K562 (cell line): ENCODE measurements around the gene SLC5A11. TPM values are rescaled to one million over a fixed set of nuclear protein-coding genes. Genes with fewer than 3 reads are reported as not detected.
A peak's percentile ranks its signal among the peaks of the same experiment; 100 is the strongest.

Experiments
- ATAC-seq: fragments of 200-7000 bp; cut with Tn5 transposase; 3 replicates; pipeline ENCODE4 v1.9.1; 2020; ENCODE audit warnings: moderate library complexity
- BruUV-seq: library from RNA; stranded (reverse); fragments of 400-500 nt; replicated peaks from 2 replicates; lab custom pipeline; 2021; lab: Mats Ljungman, UMichigan
- CTCF ChIA-PET: fragments of 300-600 bp; formaldehyde crosslinking; extraction: SDS; loops from one replicate; lab custom pipeline; 2021; ENCODE audit warnings: low intra/inter-chr PET ratio; lab: Yijun Ruan, JAX
- POLR2A ChIA-PET: fragments of 300-600, 350-650 bp; sonication (Branson Sonifier 250); formaldehyde crosslinking; extraction: SDS; loops from one replicate; lab custom pipeline; 2021; ENCODE audit warnings: antibody characterized with exemption, inconsistent platforms; lab: Yijun Ruan, JAX
- DNase-seq, 4 experiments: peaks; one replicate each; pipeline versions ENCODE4 v3.0.0 to v3.0.0-alpha.2; 2011 to 2018; ENCODE audit warnings: low spot score in 3 of 4, mixed read lengths in 3 of 4; ENCODE audit errors: extremely low read depth in 1 of 4
- FAIRE-seq: peaks from 2 replicates; lab custom pipeline; 2011; peaks lifted over from hg19 to GRCh38; lab: Jason Lieb, UNC
- H2AFZ ChIP-seq: 2 replicates; pipeline ENCODE4 v1.6.0; 2011; ENCODE audit warnings: low read depth, low read length, control low read depth, inconsistent platforms
- H3K27ac ChIP-seq: fragments of 200-600 bp; 3 replicates; pipeline ENCODE4 v1.8.0; 2011; ENCODE audit warnings: low read depth, mild to moderate bottlenecking, control low read depth, inconsistent platforms, low read length, moderate library complexity, mixed read lengths; ENCODE audit errors: extremely low read depth
- H3K27me3 ChIP-seq, 2 experiments: fragments of 300-600 bp in 1 of 2; 2 replicates in 1 of 2; 3 replicates in 1 of 2; pipeline versions ENCODE4 v1.6.0 to v1.8.0; 2011; ENCODE audit warnings: inconsistent platforms in 2 of 2, low read length in 2 of 2, mild to moderate bottlenecking in 1 of 2, mixed read lengths in 1 of 2, moderate library complexity in 1 of 2; ENCODE audit not compliant: control insufficient read depth in 2 of 2, insufficient read depth in 2 of 2
- H3K36me3 ChIP-seq: fragments of 300-600 bp; 3 replicates; pipeline ENCODE4 v1.8.0; 2011; ENCODE audit warnings: mild to moderate bottlenecking, low read length, inconsistent platforms; ENCODE audit not compliant: control insufficient read depth, insufficient read depth
- H3K4me1 ChIP-seq, 2 experiments: fragments of 200-600 bp in 1 of 2; replicated peaks in 1 of 2; 2 replicates in 1 of 2; 3 replicates in 1 of 2; pipeline versions ENCODE4 v1.5.1 to v1.8.0; 2011; ENCODE audit warnings: inconsistent platforms in 2 of 2, low read length in 2 of 2, mild to moderate bottlenecking in 1 of 2, mixed read lengths in 1 of 2, moderate library complexity in 1 of 2; ENCODE audit not compliant: control insufficient read depth in 2 of 2, insufficient read depth in 2 of 2
- H3K4me2 ChIP-seq: 2 replicates; pipeline ENCODE4 v1.6.1; 2011; ENCODE audit warnings: low read length, control low read depth, inconsistent platforms, mixed read lengths; ENCODE audit not compliant: insufficient read depth
- H3K4me3 ChIP-seq: fragments of 200-600 bp; sonication (generic), shearing (Covaris generic); 2 replicates; pipeline ENCODE4 v1.5.1; 2016; ENCODE audit warnings: control low read depth, inconsistent platforms
- H3K79me2 ChIP-seq: fragments of 200-600 bp; 3 replicates; pipeline ENCODE4 v1.8.0; 2011; ENCODE audit warnings: low read length, inconsistent platforms; ENCODE audit not compliant: control insufficient read depth, insufficient read depth
- H3K9ac ChIP-seq, 2 experiments: 2 replicates each; pipeline versions ENCODE4 v1.6.0 to v1.6.1; 2011; ENCODE audit warnings: low read depth in 2 of 2, low read length in 2 of 2, control low read depth in 1 of 2, inconsistent platforms in 1 of 2, mild to moderate bottlenecking in 1 of 2, mixed read lengths in 1 of 2; ENCODE audit not compliant: insufficient read depth in 1 of 2
- H3K9me1 ChIP-seq: one replicate; pipeline ENCODE4 v1.6.0; 2011; ENCODE audit warnings: inconsistent platforms, mild to moderate bottlenecking, low read length, moderate library complexity; ENCODE audit not compliant: control insufficient read depth, insufficient read depth
- H3K9me3 ChIP-seq: replicated peaks from 2 replicates; pipeline ENCODE4 v1.5.1; 2011; ENCODE audit warnings: low read depth, low read length, inconsistent platforms; ENCODE audit not compliant: control insufficient read depth, insufficient read depth
- H4K20me1 ChIP-seq: replicated peaks from 2 replicates; pipeline ENCODE4 v1.6.1; 2011; ENCODE audit warnings: low read length, inconsistent platforms, mixed read lengths; ENCODE audit not compliant: control insufficient read depth, insufficient read depth
- CHD4 ChIP-seq: fragments of 200-600 bp; sonication (generic); IDR thresholded peaks from 3 replicates; pipeline ENCODE4 v1.6.1; 2012; ENCODE audit warnings: low read depth, mild to moderate bottlenecking, mixed read lengths, low read length, inconsistent platforms; ENCODE audit not compliant: insufficient read depth, insufficient replicate concordance, poor library complexity, severe bottlenecking
- CTBP1 ChIP-seq: fragments of 450-650 bp; IDR thresholded peaks from 2 replicates; pipeline ENCODE4 v1.6.1; 2016; ENCODE audit warnings: borderline replicate concordance
- DACH1 ChIP-seq: fragments of 450-650 bp; IDR thresholded peaks from 2 replicates; pipeline ENCODE4 v1.6.1; 2018; ENCODE audit not compliant: partially characterized antibody
- HLTF ChIP-seq: fragments of 450-650 bp; IDR thresholded peaks from 2 replicates; pipeline ENCODE4 v1.6.1; 2016
- LCOR ChIP-seq: sonication (generic); formaldehyde crosslinking; IDR thresholded peaks from 2 replicates; pipeline ENCODE4 v1.8.0; 2022; ENCODE audit warnings: mild to moderate bottlenecking, missing genetic modification reagents
- MCM3 ChIP-seq: fragments of 450-650 bp; IDR thresholded peaks from 2 replicates; pipeline ENCODE4 v1.6.1; 2016
- MIER1 ChIP-seq: fragments of 450-650 bp; IDR thresholded peaks from 2 replicates; pipeline ENCODE4 v1.6.1; 2016; ENCODE audit warnings: antibody characterized with exemption, mild to moderate bottlenecking, low read depth
- SMARCC2 ChIP-seq: fragments of 450-650 bp; IDR thresholded peaks from 2 replicates; pipeline ENCODE4 v1.6.1; 2017; ENCODE audit warnings: antibody characterized with exemption, moderate library complexity, mild to moderate bottlenecking, low read depth
- TOE1 ChIP-seq, 2 experiments: fragments of 450-650 bp in 1 of 2; sonication (generic) in 1 of 2; formaldehyde crosslinking in 1 of 2; IDR thresholded peaks; 2 replicates each; pipeline versions ENCODE4 v1.7.1 to v1.8.0; 2016 to 2022; ENCODE audit warnings: borderline replicate concordance in 2 of 2, mild to moderate bottlenecking in 2 of 2, antibody characterized with exemption in 1 of 2, inconsistent platforms in 1 of 2, low read depth in 1 of 2, missing genetic modification reagents in 1 of 2, moderate library complexity in 1 of 2
- XRCC5 ChIP-seq: fragments of 200-400 bp; formaldehyde crosslinking; IDR thresholded peaks from 2 replicates; pipeline ENCODE4 v1.6.1; 2017; ENCODE audit warnings: low read depth, mild to moderate bottlenecking, low read length
- ZBTB17 ChIP-seq: fragments of 450-650 bp; formaldehyde crosslinking; IDR thresholded peaks from 2 replicates; pipeline ENCODE4 v1.4.0; 2020; ENCODE audit warnings: mild to moderate bottlenecking
- ZNF785 ChIP-seq: fragments of 250-450 bp; sonication (Bioruptor Pico); IDR thresholded peaks from 2 replicates; pipeline ENCODE4 v1.4.0; 2020; ENCODE audit warnings: mild to moderate bottlenecking
- WGBS: fragments of 100-300 bp; shearing (Covaris generic); methylation state at CpG from one replicate; pipeline ENCODE4 v1.1.6; 2016; ENCODE audit warnings: low coverage, mixed read lengths; ENCODE audit not compliant: insufficient coverage; ENCODE audit errors: missing lambda C conversion rate; 5-methylcytosine and 5-hydroxymethylcytosine counted together
- in situ Hi-C: fragments of 300-500 bp; cut with MboI; formaldehyde crosslinking; loops from 4 replicates; pipeline ENCODE4 v1.15.0; 2018; ENCODE audit warnings: inconsistent platforms, mixed read lengths
- intact Hi-C: fragments of 100-400 bp; cut with micrococcal nuclease; formaldehyde crosslinking; loops from 2 replicates; pipeline ENCODE4 v1.14.2; 2022
- polyA plus RNA-seq, 8 experiments: library from polyadenylated mRNA; depleted of rRNA in 4 of 8; stranded (reverse) in 5 of 8; unstranded in 3 of 8; fragments of >200 nt; fragmentation: Nextera tagmentation in 2 of 8; fragmentation: Illumina TruSeq in 1 of 8; extraction: Ambion mirVana in 2 of 8; extraction: Trizol in 1 of 8; gene quantifications; 2 replicates each; pipeline versions ENCODE4 v1.2.1 to v1.2.3, GENCODE V29; 2011 to 2014; ENCODE audit warnings: inconsistent platforms in 1 of 8, missing spikeins in 1 of 8
- total RNA-seq, 7 experiments: library from RNA; depleted of rRNA in 6 of 7; stranded (reverse); fragments of >200 nt in 6 of 7; fragmentation: Illumina TruSeq in 2 of 7; extraction: Trizol in 2 of 7; gene quantifications; 2 replicates each; pipeline versions ENCODE4 v1.2.1 to v1.2.3, GENCODE V29; 2011 to 2021; ENCODE audit warnings: low replicate concordance in 1 of 7
- TF ChIP-seq, protein P1 (sequence below): sonication (generic); formaldehyde crosslinking; IDR thresholded peaks from 2 replicates; pipeline ENCODE4 v1.8.0; 2023; ENCODE audit warnings: missing genetic modification reagents, mild to moderate bottlenecking, borderline replicate concordance

Gene SLC5A11
- total and polyA plus RNA-seq, 9 of the 15 experiments (the other 6 are each of a cell fraction or from before 2014, with no cell fraction given) = 0.04 to 0.25 (median 0.11) TPM; not detected in 3

DNA sequence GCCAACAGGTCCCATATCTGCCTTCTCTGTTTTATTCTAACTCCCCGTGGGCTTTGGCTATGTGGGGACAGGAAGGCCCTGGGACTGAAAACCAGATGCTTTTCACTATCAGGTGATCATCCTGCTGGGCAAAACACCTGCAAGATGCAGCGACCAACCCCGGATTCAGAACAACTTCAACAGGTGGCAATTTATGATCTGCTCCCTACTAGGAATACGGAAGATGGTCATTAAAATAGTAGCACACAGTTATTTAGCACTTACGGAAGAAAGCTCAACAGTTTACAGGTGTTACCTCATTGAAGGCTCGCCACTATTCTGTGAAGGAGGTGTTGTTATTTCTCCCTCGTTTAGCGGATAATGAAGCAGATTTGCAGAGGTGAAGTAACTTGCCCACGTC is 7.8 kb upstream of the SLC5A11 start (continued):
- TF ChIP-seq CHD4 = no peak
- TF ChIP-seq XRCC5 = no peak
- TF ChIP-seq HLTF = no peak
- no peak for TF ChIP-seq CTBP1
- no peak for TF ChIP-seq ZBTB17 (CRISPR knock-in tag)

DNA sequence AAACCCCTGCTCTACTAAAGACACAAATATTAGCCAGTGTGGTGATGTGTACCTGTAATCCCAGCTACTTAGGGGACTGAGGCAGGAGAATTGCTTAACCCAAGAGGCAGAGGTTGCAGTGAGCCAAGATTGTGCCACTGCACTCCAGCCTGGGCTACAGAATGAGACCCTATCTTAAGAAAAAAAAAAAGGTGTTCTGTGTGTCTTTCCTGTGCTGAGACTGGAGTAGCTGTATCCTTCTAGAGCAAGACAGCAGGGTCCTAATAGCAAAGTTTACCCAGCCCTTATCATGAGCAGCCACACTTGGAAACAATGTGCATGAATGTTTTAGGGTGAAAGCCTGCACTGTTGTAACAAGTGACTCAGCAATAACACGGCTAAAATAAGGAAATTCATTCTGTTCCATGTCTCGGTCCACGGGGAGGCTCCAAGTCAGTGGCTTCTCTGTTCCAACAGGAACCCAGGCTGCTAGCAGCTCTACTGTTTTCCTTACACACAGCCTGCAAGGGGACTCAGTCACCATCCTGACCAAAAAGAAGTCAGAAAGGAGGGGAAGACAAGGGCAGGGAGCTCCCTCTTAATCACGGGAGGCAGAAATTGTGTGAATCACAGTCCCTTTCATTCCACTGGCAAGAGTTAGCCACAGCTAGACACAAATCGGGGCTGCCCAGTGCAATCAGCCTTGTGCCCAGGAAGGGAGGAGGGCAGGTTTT is 7.1 kb upstream of the SLC5A11 start:
- Histone ChIP-seq H3K9ac (peak overlapping the region; percentile 1 to 63; a peak in 2 of 4 replicates), H3K4me1 (peaks cover 20 to 21% of the 10 kb centered on the region in 2 experiments), H3K9me3 (no peaks in the 10 kb centered on the region), H3K9me1 (no peaks in the 10 kb centered on the region), H3K36me3 (no peaks in the 10 kb centered on the region; the same call in 2 of the 3 replicates), H4K20me1 (no peaks in the 10 kb centered on the region), H3K27me3 (no peaks in the 10 kb centered on the region), H3K27ac (peak overlapping the region; percentile 69; the same call in 2 of the 3 replicates), H3K79me2 (no peaks in the 10 kb centered on the region), H2AFZ (peak overlapping the region; percentile 87), H3K4me3 (no peak overlapping the region), H3K4me2 (peak overlapping the region; percentile 83)
- ATAC-seq (peak; percentile 96), DNase-seq (peak; percentile 80 to 92 (median 86)), FAIRE-seq (peak; percentile 99)
- ChIA-PET CTCF (no interaction called here), POLR2A (interaction anchor here (0.6 to 1.6 kb wide), 4 partner anchors 11 to 386 kb away, joined by 3 to 7 read pairs (median 4); no protein-coding TSS in a partner anchor)
- intact Hi-C loops (loop anchor here (10.0 kb wide), 1 partner anchor 386 kb away; no protein-coding TSS in a partner anchor), in situ Hi-C loops (loop anchor here (10.0 kb wide), 1 partner anchor 386 kb away; no protein-coding TSS in a partner anchor)
- 0% methylated on average over 5 of the region's 5 CpGs for WGBS
- no TSS peak for BruUV-seq
- TF ChIP-seq ZNF785 (no peak), DACH1 (peak; percentile 56), TOE1 (IDR thresholded peaks at IDR 0.05; ENCODE audit: borderline replicate concordance) (no peak), TOE1 (CRISPR knock-in tag; IDR thresholded peaks at IDR 0.05; ENCODE audit: borderline replicate concordance, low read depth) (no peak), SMARCC2 (peak; percentile 95), LCOR (peak; percentile 63; the same call in 1 of the 2 replicates), MCM3 (no peak), MIER1 (no peak)
- TF ChIP-seq, protein P1, sequence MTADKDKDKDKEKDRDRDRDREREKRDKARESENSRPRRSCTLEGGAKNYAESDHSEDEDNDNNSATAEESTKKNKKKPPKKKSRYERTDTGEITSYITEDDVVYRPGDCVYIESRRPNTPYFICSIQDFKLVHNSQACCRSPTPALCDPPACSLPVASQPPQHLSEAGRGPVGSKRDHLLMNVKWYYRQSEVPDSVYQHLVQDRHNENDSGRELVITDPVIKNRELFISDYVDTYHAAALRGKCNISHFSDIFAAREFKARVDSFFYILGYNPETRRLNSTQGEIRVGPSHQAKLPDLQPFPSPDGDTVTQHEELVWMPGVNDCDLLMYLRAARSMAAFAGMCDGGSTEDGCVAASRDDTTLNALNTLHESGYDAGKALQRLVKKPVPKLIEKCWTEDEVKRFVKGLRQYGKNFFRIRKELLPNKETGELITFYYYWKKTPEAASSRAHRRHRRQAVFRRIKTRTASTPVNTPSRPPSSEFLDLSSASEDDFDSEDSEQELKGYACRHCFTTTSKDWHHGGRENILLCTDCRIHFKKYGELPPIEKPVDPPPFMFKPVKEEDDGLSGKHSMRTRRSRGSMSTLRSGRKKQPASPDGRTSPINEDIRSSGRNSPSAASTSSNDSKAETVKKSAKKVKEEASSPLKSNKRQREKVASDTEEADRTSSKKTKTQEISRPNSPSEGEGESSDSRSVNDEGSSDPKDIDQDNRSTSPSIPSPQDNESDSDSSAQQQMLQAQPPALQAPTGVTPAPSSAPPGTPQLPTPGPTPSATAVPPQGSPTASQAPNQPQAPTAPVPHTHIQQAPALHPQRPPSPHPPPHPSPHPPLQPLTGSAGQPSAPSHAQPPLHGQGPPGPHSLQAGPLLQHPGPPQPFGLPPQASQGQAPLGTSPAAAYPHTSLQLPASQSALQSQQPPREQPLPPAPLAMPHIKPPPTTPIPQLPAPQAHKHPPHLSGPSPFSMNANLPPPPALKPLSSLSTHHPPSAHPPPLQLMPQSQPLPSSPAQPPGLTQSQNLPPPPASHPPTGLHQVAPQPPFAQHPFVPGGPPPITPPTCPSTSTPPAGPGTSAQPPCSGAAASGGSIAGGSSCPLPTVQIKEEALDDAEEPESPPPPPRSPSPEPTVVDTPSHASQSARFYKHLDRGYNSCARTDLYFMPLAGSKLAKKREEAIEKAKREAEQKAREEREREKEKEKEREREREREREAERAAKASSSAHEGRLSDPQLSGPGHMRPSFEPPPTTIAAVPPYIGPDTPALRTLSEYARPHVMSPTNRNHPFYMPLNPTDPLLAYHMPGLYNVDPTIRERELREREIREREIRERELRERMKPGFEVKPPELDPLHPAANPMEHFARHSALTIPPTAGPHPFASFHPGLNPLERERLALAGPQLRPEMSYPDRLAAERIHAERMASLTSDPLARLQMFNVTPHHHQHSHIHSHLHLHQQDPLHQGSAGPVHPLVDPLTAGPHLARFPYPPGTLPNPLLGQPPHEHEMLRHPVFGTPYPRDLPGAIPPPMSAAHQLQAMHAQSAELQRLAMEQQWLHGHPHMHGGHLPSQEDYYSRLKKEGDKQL = no peak
